Effector CD4-positive, alpha-beta T cell (primary cell): ENCODE measurements around the gene RBM5.

Experiments
- DNase-seq: peaks from one replicate; pipeline ENCODE4 v3.0.0-alpha.2; 2020

RBM5 gene

DNA sequence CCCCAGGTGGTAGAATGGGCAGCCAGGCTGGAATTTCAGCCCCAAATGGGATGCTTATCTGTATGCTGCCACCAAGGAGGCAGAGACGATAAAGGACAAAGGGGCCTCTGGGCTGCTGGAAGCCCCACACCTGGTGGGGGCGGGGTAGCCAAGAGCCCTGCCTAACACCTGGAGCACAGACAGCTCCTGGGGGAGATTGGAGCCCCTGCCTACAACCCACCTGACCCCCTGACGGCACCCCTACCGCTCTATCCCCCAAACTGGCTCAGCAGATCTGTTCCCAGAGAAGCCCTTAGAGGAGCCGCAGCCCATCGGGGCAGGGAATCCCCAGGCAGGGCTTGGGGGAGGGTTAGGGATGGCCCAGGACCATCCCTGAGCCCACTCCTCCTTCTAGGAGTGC, 50.6 kb downstream of the RBM5 start:
- DNase-seq: no peak

DNA sequence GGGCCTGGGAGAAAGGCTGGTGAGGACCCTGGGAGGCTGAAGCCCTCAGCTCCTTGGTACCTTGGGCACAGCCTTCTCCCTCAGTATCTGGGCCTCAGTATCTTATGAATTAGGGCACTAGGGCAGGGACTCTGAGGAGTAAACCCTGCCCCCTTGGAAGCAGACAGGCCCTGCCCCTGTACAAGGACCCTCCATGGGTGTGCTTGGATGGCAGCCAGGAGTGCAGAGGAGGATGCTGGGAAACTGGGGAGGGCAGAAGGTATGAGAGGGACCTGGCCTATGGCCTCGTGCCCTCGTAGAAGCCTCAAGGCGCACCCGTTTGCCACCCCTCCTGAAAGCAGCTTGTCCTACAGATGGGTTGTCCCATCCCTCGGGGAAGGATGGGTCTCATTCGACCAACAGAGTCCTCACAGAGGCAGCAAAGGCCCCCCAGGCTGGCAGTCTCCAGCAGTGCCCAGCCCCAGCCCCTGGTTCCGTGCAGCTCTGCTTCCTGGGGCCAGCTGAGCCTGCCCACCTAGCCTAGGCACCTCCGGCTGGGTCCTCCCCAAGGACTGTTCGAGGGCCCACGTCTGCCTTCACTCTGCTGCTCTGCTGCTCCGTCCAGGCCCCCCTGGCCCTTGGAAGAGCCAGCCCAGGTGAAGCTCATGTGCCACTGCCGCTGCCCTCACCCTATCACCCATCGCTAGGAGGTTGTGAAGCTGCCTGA, 51.2 kb downstream of the RBM5 start:
- no peak for DNase-seq

DNA sequence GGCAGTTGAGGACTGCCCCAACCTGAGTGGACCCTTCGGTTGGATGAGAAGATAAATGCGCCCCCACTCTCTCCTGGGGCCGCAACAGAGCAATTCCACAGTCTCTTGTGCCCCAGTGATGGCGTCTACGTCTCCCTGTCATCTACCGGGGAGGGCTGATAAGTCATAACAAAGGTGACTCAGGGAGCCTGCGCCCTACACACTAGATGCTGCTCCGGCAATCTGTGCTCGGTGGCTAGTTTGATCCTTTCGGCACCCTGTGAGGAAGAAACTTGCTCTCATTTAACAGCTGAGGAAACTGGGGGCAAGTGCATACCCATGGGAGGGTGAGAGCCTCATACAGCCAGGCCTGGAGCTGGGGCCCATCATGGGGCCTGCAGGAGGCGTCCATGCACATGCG, 52.3 kb downstream of the RBM5 start:
- no peak for DNase-seq

DNA sequence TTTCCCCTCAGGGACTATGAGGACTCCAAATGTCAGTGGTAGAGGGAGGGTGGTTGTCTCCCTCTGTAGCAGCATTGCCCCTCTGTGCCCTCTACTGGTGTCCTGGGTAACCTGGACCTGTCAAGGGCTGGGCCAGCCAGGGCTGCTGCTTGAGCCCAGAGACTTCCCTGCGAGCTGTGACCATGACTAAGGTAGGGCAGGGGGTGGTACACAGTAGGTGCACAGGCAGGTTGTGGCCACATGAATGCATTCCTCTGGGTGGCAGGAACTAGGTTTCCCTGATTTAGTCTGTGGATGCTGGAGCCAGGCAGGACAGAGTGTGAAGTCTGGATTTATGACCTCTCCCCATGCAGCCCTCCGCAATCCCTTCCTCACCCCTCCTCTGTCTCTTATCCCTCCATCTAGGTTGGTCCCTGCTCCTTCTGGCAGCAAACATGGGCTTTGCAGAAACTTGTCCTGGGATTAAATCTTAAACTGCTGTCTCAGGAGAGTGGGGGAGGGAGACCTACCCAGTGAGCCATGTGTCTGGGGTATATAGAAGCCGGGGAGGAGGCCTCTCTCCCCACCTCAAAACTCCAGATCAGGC, 57.7 kb downstream of the RBM5 start:
- DNase-seq: no peak

DNA sequence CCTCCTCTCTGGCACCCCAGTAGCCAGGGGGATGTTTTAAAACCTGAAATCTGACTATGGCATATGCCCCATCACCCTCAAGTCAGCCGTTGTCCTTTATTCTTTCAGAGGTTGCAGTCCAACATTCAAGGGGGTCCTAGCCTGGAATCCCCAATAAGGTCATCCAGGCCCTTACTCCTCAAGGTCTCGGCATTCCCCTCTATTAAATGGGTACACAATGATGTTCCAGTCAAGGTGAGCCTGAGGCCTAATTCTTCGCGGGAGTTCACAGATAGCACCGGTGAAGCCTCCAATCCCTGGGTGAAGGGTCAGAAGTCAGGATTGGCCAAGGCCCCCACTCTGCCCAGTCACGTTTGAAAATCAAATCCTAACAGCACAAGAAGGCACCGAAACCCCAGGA, 58.3 kb downstream of the RBM5 start:
- DNase-seq: no peak

DNA sequence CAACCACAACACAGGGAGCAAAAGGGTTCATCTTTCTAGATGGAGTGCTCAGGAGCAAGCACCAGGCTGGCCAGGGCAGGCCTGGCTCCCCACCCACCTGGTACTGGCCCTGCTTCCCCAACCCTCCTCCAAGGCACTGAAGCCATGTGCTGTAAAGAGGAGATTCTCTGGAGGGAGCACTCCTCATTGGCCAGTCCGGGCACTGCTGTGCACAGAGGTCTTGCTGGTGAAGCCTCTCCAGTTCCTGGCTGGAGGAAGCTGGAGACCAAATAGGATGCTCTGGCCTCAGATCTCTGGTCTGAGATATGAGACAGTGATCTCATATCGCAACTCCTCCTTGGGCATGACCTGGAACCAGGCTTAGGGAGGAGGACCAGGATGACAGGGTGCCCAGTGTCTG, 58.7 kb downstream of the RBM5 start:
- no peak for DNase-seq

DNA sequence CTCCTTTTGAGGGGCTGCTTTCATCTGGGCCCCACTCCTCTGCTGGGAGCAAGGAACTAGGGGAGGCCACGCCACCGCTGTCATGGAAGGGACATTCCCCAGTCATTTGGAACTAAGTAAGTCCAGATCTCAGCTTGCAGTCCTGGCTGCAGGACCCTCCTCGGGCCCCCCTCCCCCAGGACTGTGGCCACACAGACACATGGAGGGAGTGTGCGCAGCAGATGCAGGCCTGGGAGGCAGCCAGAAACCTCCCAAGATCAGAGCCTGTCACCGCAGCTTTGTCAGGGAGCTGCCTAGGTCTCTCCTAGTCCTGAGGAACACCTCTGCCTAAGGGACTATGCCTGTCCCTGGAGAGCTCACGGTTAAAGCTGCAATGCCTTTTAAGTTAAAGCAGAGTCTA, 59.1 kb downstream of the RBM5 start:
- DNase-seq: no peak

DNA sequence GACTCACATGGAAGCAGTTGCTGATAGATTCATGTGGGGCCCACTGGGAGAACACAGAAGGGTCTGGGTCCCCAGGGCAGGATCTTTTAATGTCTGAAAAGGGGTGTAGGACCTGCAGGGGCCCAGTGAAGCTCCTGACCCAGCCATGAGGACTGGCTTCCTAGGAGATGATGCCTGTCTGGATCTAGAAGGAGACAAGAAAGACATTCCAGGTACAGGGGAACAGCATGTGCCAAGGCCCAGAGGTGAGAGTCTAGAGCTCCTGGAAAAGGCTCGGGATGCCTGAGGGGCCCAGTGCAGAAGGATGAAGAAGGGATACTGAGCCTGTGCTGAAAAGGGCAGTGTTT, 61.7 kb downstream of the RBM5 start:
- no peak for DNase-seq

DNA sequence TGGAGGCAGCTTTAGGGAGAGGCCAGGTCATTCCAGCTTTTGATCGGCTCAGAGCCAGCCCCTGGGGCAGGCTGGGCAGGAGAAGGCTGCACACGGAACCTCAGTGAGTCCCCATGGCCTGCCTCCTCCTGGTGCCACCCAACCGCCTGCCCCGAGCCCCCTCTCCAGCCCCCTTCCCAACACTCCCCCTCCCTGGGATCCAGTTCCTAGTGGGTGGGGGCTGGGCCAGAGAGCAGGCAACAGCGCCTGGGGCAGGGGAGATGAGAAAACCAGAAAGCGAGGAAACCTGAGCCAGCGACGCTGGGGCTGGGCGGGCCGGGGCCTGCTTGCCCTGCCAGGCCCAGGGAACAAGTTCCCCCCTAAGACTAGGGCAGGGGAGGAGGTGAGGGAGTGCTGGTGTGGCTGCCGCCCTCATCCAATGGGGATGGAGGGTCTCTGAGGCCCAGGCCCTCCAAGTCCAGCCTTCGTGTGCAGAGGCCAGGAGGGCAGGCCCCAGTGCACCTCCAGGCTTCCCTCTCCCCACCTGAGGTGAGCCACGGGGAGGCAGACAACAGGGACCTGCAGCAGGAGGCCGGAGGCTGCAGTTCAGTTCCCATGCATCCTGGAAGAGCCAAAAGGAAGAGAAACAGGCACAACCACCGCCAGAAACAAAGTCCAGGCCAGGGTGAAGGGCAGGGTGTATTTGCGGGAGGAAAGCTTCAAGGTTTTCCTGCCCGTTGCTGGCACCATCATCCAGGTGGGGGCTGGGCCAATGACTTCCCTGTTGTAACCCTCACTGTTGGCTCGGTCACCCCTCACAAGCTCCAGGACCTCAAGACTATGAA, 62.4 kb downstream of the RBM5 start:
- DNase-seq: no peak

DNA sequence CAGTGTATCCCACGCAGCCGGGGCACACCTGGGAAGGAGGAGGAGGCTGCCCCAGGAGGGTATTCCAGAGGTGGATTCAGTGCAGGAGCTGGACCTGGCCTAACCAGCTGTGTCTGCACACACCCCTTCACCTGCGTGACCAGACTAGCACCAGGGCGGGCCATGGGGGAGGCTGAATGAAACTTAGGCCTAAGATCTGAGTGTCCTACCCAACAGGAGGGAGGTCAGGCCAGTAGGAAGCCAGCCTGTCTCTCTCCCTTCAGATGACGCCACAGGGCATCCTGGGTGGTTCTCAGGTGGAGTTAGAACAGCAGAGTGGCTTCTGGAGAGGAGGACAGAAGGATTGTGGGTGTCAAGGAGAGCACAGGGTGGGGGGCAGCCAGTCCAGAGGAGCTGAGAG, 63.0 kb downstream of the RBM5 start:
- no peak for DNase-seq

DNA sequence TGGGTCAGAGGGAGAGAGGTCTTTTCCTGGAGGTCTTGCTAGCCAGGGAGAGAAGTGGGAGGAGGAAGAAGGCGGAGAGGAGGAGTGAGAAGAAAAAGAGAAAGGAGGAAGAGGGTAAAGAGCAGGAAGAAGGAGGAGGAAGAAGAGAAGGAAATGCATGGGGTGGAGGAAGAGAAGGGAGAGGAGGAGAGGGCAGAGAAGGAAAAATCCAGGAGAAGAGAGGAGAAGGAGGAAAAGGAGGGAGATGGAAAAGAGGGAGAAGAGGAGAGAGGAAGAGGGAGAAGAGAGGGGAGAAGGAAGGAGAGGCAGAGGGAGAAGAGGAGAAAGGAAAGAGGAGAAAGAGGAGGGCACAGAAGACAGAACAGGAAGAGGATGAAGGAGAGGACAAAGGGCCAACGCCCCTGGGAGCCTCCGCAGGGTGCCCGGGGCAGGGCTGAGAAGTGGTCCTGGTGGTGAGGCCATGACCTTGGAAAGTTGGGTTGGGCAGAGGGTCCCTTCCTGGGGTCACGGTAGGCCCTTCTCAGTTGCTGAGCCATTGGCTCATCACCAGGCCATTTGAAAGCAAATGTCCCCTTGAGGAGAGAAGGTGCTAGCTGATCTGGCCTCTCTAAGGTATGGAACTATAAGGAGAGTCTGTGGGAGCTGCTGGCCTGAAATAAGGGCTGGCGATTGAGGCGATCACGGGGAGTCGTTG, 65.2 kb downstream of the RBM5 start:
- DNase-seq: no peak

DNA sequence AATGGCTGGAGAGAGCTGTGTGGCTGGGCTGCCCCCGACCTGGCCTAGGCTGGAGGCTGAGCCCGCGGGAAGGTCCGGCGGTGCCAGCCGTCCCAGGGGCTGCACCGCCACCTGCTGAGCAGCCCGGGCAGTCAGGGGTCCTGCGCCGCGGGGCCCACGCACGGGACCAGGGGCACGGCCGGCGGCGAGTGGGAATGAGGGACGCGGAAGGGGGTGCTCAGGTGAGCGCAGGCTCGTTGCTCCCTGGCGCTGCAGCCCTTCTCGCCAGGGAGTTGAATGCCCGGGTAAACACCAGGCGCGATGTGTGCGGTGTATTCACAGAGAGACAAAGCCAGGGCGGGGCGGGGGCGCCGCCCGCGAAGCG, 65.7 kb downstream of the RBM5 start:
- DNase-seq: no peak

DNA sequence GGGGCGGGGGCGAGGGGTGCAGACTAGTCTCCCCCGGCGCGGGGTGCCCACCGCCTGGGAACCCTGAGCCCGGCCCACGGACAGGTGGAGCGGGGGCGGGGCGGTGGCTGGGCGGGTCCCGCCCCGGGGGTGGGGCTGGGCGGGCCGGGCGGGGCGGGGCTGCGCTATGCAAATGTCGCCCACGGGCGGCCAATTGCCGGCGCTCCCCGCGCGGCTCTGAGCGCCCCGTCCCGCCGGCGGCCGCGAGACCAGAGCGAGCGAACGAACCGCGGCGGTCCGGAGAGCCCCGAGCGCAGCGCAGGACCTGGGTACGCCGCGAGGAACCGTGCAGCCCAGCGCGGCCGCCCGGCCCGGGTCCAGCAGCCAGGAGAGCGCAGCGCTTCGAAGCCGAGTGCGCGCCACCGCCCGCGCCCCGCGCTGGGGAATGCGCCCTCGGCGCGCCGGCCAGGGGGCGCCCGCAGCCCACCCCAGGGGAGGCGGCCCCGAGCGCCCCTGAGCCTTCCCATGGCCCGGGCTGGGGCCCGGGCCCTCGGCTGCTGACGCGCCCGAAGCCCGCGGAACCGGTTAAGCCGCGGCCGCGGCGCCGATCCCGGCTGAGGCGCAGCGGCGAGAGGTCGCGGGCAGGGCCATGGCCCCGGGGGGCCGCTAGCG, 66.2 kb downstream of the RBM5 start, which contains the start of gene SEMA3F:
Gene SEMA3F (plus strand): TSS at position 485 of the 651 bp plus-strand sequence. CDS start 4,299 bp downstream, outside the sequence.
- peak; percentile 60 for DNase-seq

DNA sequence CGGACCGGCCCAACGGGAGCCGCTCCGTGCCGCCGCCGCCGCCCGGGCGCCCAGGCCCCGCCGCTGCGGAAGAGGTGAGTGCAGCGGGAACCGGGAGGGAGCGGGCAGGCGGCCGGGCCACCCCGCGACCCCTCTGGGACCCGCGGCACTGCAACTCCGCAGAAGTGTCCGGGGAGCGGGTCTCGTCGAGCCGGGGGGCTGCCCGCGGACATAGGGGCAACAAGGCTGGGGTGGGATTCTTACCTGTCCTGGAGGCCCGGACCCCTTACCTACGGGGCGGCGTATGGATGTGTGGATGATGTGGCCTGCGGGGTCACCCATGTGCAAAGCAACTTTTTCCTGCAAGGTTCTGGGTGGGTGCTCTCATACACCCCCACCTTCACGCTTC, 66.8 kb downstream of the RBM5 start:
- no peak for DNase-seq

DNA sequence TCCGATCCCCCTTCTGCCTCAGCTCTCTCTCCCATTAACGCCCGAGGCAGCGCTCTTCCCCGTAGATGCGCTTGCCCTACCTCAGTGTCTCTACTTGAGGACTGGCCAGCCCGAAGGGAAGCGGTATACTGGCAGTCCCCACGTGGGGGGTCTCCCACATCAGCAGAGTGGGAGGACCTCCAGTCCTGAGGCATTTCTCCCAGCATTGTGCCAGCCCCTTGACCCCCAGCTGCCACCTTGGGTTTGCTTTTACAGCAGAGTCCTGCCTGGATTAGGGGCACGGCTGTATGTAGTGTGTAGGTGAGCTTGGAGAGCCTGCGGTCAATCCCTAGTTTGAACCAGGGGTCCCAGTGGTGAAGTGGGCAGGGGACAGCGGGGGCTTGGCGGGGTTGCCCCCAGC, 67.2 kb downstream of the RBM5 start:
- DNase-seq: no peak

DNA sequence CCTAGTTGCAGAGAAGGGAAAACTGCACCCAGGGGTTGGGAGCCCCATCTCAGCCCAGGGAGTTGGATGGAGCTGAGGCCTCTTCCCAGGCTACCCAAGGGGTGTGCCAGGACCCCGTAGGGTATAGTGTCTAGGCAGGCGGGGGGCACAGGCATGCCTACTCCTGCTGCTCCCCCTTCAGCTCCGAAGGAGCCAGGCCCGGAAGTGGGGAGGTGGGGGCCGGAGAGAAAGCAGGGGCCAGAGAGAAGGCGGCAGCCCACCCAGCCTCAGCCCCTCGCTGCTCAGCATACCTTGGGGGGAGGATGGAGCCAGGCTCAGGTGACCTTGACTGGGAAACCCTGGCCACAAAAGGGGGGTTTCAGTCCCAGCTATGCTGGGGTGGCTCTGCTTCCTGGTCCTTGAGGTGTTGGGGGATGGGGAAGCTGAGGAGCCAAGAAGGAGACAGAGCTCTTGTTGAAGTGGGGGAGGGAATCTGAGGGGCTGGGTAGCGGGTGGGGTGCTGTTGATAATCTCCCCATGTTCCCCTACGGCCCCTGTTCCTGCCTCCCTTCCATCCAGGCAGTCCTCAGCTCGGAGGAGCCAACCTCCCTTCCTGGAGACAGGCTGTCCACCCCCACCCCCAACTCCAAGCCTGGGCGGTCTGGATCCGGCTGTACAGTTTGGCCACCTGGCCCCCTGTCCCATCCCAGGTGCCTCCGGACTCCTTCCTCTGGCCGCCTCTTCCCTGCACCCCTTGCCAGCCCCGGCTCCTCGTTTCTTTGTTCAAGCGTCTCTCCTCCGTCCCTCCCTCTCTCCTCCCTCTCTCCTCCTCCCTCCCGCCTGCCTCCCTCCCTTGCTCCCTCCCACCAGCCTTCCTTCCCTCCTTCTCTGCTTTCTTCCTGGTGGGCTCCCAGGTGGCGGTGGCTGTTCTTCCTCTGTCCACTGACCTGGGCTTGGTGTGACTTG, 68.1 kb downstream of the RBM5 start:
- no peak for DNase-seq

DNA sequence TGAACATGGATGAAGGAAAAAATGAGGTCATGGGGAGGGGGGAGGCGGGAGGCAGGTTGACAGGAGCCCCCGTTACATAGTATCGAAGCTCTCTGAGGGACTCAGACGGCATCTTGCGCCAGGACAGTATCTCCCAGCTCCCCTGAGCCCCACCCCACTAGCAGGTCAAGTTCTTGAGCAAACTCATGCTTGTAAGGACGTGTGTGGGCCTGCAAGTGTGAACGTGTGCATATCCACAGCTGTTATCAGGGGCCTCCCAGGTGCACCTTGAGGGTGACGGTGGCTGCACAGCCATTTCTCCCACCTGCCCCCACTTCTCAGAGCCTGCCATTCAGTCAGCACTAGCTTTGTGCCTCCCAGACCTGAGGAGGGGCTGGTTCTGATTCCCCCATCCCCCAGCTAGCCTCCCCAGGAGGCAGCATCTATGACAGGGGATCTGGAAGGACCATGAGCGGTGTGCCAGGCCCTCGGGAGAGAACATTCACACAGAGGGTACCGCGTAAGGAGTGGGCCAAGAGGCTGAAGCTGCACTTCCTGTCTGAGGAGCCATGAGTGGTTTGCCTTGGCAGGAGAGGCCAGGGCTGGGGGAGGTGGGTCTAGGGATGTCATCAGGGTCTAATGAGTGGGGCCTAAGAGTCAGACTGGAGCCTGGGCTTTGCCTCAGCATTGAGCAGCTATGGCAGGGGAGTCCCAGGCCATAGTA, 69.3 kb downstream of the RBM5 start:
- DNase-seq: no peak

DNA sequence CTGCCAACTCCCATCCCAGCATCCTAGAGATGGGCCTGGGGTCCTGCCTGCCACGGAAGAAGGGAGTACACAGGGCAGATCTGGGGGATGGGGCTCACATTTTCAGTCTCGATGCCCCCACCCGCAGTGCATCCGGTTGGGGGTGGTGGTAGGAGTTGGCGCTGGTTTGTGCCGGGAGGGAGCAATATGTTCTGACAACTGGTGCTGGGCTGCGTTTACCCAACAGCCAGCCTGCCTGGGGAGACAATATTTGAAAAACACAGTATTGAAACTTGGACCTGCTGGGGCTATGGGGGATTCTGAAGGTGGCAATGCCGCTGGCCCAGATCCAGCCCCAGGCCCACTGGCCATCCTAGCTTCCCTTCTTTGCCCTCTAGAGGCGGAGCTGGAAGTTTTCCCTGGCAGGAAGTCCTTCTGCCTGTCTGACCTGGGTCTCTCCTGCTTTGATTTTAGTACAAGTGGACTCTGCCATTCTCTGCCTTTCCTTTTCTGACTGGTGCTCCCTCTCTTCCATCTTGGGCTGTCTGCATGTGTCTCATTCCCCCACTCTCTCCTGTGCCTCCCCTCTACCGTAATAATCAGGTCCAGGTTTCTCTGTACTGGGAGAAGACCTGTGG, 69.9 kb downstream of the RBM5 start:
- DNase-seq: no peak

DNA sequence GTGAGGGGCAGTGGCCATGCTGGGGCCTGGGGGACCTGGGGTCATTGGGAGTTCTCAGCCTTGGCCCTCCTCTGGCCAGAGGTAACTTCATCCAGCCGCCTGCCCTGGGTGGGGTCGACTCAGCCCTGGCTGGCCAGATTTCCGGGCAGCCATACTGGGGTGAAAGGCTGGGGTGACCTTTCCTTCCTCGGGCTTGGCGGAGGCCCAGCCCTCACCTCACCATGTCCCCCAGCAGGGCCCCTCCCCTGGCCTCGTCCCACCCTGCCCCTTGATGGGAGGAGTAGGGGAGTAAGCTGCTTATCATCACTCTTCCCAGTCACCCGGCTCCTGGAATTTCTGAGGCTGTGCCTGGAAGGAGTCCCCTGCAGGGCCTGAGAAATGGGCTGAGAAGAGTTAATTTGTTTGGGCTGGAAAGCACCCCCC, 71.9 kb downstream of the RBM5 start:
- no peak for DNase-seq

DNA sequence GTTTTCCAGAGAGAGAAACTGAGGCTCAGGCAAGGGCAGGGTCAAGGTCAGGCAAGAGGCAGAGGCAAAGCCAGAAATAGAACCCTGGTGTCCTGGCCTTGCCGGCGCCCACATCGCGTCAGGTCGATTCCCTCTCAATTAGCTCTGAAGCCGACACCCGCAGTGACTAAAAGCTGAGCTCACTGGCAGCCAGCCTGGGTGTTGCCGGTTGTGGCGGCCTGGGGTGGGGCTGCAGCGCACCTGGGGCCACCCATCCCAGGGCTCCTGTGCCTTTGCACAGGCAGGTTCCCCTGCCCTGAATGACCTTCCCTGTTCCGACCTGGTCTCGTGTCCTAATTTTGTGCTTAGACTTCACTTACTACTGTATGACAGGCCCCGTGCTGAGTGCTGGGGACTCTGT, 72.6 kb downstream of the RBM5 start:
- no peak for DNase-seq
